HG02970 (cell line): ENCODE measurements around the gene VTA1.
"Not testable (repeated sequence)": the region's sequence is repeated elsewhere in the genome, so short reads cannot be mapped to it uniquely, and the experiment has no call there.

Experiments
- ATAC-seq: cut with Tn5 transposase; IDR thresholded peaks from one replicate; pipeline ENCODE4 v1.9.1; 2021; ENCODE audit warnings: mild to moderate bottlenecking, moderate library complexity, moderate number of reproducible peaks; ENCODE audit not compliant: unreplicated experiment, low FRiP score

The VTA1 gene

GRCh38 chr6:142167486-142167885, 20.4 kb downstream of the VTA1 start:
- no peak for ATAC-seq

GRCh38 chr6:142171351-142171750, 24.3 kb downstream of the VTA1 start:
- no peak for ATAC-seq

GRCh38 chr6:142172758-142173157, 25.7 kb downstream of the VTA1 start:
- ATAC-seq, result no peak

- no peak for ATAC-seq
Measured at GRCh38 chr6:142173980-142174379, 26.9 kb downstream of the VTA1 start.

- no peak for ATAC-seq
Measured at GRCh38 chr6:142174703-142175102, 27.6 kb downstream of the VTA1 start.

- no peak for ATAC-seq
Measured at GRCh38 chr6:142178129-142178528, 31.1 kb downstream of the VTA1 start.

GRCh38 chr6:142182004-142182403, 34.9 kb downstream of the VTA1 start:
- ATAC-seq, result no peak

GRCh38 chr6:142183351-142183750, 36.3 kb downstream of the VTA1 start:
- no peak for ATAC-seq

- no peak for ATAC-seq
Measured at GRCh38 chr6:142184307-142184706, 37.2 kb downstream of the VTA1 start.

- ATAC-seq, result no peak
Measured at GRCh38 chr6:142185641-142186040, 38.6 kb downstream of the VTA1 start.

GRCh38 chr6:142187209-142187608, 40.1 kb downstream of the VTA1 start:
- ATAC-seq, result no peak

- ATAC-seq, result not testable (repeated sequence)
Measured at GRCh38 chr6:142188341-142188740, 41.3 kb downstream of the VTA1 start.

- ATAC-seq, result no peak
Measured at GRCh38 chr6:142189057-142189456, 42.0 kb downstream of the VTA1 start.

GRCh38 chr6:142192343-142192742, 45.3 kb downstream of the VTA1 start:
- no peak for ATAC-seq

GRCh38 chr6:142193621-142194020, 46.6 kb downstream of the VTA1 start:
- no peak for ATAC-seq

GRCh38 chr6:142195862-142196541, 48.9 kb downstream of the VTA1 start:
- no peak for ATAC-seq

- ATAC-seq, result no peak
Measured at GRCh38 chr6:142200846-142201628, 54.0 kb downstream of the VTA1 start.

GRCh38 chr6:142207265-142207877, 60.3 kb downstream of the VTA1 start:
- no peak for ATAC-seq

GRCh38 chr6:142210606-142211005, 63.5 kb downstream of the VTA1 start:
- no peak for ATAC-seq

- ATAC-seq, result no peak
Measured at GRCh38 chr6:142213402-142213801, 66.3 kb downstream of the VTA1 start.

- ATAC-seq, result no peak
Measured at GRCh38 chr6:142218446-142218845, 71.4 kb downstream of the VTA1 start.

- ATAC-seq, result no peak
Measured at GRCh38 chr6:142222022-142222421, 75.0 kb downstream of the VTA1 start.
